Activated CD8-positive, alpha-beta T cell treated with anti-CD3 and anti-CD28 coated beads for 36 hours (primary cell): ENCODE data around the gene GRIPAP1. TPM values are rescaled to one million over a fixed set of nuclear protein-coding genes. Genes with fewer than 3 reads are reported as not detected.
A peak's percentile ranks its signal among the peaks of the same experiment; 100 is the strongest.

Experiments
- ATAC-seq: fragments of 200-7000 bp; cut with Tn5 transposase; one replicate; pipeline ENCODE4 v1.10.0; 2021; ENCODE audit warnings: mild to moderate bottlenecking, moderate library complexity
- CTCF ChIA-PET: fragments of 350-600 bp; sonication (Branson Sonifier 250); formaldehyde crosslinking; loops from one replicate; lab custom pipeline; 2021; ENCODE audit warnings: antibody characterized with exemption; lab: Charles Lee
- POLR2A ChIA-PET: fragments of 350-600 bp; sonication (Branson Sonifier 250); formaldehyde crosslinking; loops from one replicate; lab custom pipeline; 2021; ENCODE audit warnings: antibody characterized with exemption; lab: Charles Lee
- DNase-seq: peaks from one replicate; pipeline ENCODE4 v3.0.0-alpha.2; 2020
- H3K27ac Mint-ChIP-seq: one replicate; pipeline ENCODE4 v1.8.0; 2021; ENCODE audit warnings: mild to moderate bottlenecking, mixed read lengths
- H3K27me3 Mint-ChIP-seq: one replicate; pipeline ENCODE4 v1.8.0; 2021; ENCODE audit warnings: mixed read lengths
- H3K36me3 Mint-ChIP-seq: one replicate; pipeline ENCODE4 v1.8.0; 2021; ENCODE audit warnings: low read depth, mixed read lengths
- H3K4me1 Mint-ChIP-seq: one replicate; pipeline ENCODE4 v1.8.0; 2021; ENCODE audit warnings: low read depth, mixed read lengths
- H3K4me3 Mint-ChIP-seq: one replicate; pipeline ENCODE4 v1.8.0; 2021; ENCODE audit warnings: mild to moderate bottlenecking, moderate library complexity, mixed read lengths
- H3K9me3 Mint-ChIP-seq: one replicate; pipeline ENCODE4 v1.8.0; 2021; ENCODE audit warnings: mixed read lengths
- intact Hi-C: fragments of 100-400 bp; cut with micrococcal nuclease; formaldehyde crosslinking; loops from one replicate; pipeline ENCODE4 v1.10.0; 2022
- total RNA-seq, 2 experiments: library from RNA; stranded (reverse); gene quantifications; one replicate each; pipeline ENCODE4 v1.2.3, GENCODE V29; 2021
- TF ChIP-seq, protein P1 (sequence below): fragments of 200-600 bp; IDR thresholded peaks from one replicate; pipeline ENCODE4 v1.8.0; 2022; ENCODE audit warnings: antibody characterized with exemption, mild to moderate bottlenecking

Gene GRIPAP1
- total RNA-seq, 2 experiments from 2014 or later: 64.3 to 67.7 TPM

GRCh38 chrX:48945517-48946348 lies 56.3 kb downstream of the GRIPAP1 start:
- ATAC-seq (peak; percentile 27), DNase-seq (peak; percentile 67)
- H3K27ac Mint-ChIP-seq: peak overlapping the region; percentile 39
- H3K4me3 Mint-ChIP-seq: no peak overlapping the region
- H3K36me3 Mint-ChIP-seq: peaks cover 31% of the 10 kb centered on the region
- CTCF ChIA-PET: interaction anchor here (0.6 to 1.8 kb wide), 13 partner anchors 9 to 474 kb away, joined by 3 to 18 read pairs (median 3); partner anchors contain the start of genes GRIPAP1, PQBP1 and TIMM17B
- no peaks in the 10 kb centered on the region for H3K27me3 Mint-ChIP-seq
- peaks cover 52% of the 10 kb centered on the region for H3K4me1 Mint-ChIP-seq
- POLR2A ChIA-PET: interaction anchor here (1.1 to 11.3 kb wide), 5 partner anchors 10 to 48 kb away, joined by 5 to 176 read pairs (median 8); partner anchors contain the start of genes OTUD5, PQBP1, SLC35A2 and TIMM17B
- H3K9me3 Mint-ChIP-seq: no peaks in the 10 kb centered on the region
- TF ChIP-seq, protein P1, sequence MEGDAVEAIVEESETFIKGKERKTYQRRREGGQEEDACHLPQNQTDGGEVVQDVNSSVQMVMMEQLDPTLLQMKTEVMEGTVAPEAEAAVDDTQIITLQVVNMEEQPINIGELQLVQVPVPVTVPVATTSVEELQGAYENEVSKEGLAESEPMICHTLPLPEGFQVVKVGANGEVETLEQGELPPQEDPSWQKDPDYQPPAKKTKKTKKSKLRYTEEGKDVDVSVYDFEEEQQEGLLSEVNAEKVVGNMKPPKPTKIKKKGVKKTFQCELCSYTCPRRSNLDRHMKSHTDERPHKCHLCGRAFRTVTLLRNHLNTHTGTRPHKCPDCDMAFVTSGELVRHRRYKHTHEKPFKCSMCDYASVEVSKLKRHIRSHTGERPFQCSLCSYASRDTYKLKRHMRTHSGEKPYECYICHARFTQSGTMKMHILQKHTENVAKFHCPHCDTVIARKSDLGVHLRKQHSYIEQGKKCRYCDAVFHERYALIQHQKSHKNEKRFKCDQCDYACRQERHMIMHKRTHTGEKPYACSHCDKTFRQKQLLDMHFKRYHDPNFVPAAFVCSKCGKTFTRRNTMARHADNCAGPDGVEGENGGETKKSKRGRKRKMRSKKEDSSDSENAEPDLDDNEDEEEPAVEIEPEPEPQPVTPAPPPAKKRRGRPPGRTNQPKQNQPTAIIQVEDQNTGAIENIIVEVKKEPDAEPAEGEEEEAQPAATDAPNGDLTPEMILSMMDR: peak; percentile 69
- intact Hi-C loops: no loop called here

GRCh38 chrX:48942895-48943294 lies 59.2 kb downstream of the GRIPAP1 start:
- ATAC-seq: no peak
- CTCF ChIA-PET: interaction anchor here (0.9 to 1.8 kb wide), 3 partner anchors 10 to 141 kb away, joined by 3 to 5 read pairs (median 3); partner anchors contain the start of gene HDAC6
- intact Hi-C loops: no loop called here
- DNase-seq: no peak
- Mint-ChIP-seq H3K4me3 (peak overlapping the region; percentile 50), H3K4me1 (peaks cover 73% of the 10 kb centered on the region), H3K27ac (peak overlapping the region; percentile 95), H3K36me3 (peaks cover 38% of the 10 kb centered on the region), H3K9me3 (no peaks in the 10 kb centered on the region), H3K27me3 (no peaks in the 10 kb centered on the region)
- POLR2A ChIA-PET: interaction anchor here (1.0 to 11.3 kb wide), 10 partner anchors 10 to 311 kb away, joined by 3 to 176 read pairs (median 7); partner anchors contain the start of genes OTUD5, PIM2, PQBP1 and SLC35A2
- TF ChIP-seq, protein P1: no peak

DNA sequence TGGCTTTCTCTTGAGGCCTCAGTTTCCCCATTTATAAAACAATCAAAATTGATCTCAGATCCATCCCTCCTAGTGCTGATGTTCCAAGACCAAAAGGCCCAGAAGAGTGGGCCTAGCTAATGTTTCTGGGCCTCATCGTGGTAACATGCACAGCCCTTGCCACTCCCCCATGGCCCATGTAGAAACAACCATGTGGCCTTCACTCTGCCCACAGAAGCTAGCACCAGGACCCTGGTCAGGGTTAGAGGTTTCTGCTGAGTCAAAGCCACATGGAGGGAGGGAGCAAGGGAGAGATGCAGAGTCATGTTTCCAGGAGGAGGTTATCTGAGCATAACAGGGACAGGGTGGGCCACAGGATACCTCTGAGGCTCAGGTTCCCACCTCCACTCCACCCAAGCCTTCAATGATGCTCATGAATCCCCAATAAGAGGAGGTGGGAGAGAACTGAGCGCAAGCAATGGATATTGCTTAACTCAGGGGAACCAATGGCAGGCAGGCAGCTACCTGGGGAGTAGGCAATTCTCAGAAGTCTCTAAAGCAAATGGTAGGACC lies 61.6 kb downstream of the GRIPAP1 start:
- DNase-seq (peak; percentile 47), ATAC-seq (no peak)
- peaks cover 79% of the 10 kb centered on the region for H3K4me1 Mint-ChIP-seq
- ChIA-PET POLR2A (interaction anchor here (0.7 to 11.3 kb wide), 7 partner anchors 11 to 43 kb away, joined by 3 to 176 read pairs (median 15); partner anchors contain the start of genes OTUD5, PIM2, PQBP1 and SLC35A2), CTCF (interaction anchor here (0.8 to 1.1 kb wide), 2 partner anchors 49 to 103 kb away, joined by 3 to 4 read pairs; partner anchors contain the start of gene TFE3)
- H3K9me3 Mint-ChIP-seq: no peaks in the 10 kb centered on the region
- TF ChIP-seq, protein P1: no peak
- intact Hi-C loops: no loop called here
- no peaks in the 10 kb centered on the region for H3K27me3 Mint-ChIP-seq
- H3K27ac Mint-ChIP-seq: peak overlapping the region; percentile 95
- peak overlapping the region; percentile 68 for H3K4me3 Mint-ChIP-seq
- H3K36me3 Mint-ChIP-seq: peaks cover 51% of the 10 kb centered on the region

DNA sequence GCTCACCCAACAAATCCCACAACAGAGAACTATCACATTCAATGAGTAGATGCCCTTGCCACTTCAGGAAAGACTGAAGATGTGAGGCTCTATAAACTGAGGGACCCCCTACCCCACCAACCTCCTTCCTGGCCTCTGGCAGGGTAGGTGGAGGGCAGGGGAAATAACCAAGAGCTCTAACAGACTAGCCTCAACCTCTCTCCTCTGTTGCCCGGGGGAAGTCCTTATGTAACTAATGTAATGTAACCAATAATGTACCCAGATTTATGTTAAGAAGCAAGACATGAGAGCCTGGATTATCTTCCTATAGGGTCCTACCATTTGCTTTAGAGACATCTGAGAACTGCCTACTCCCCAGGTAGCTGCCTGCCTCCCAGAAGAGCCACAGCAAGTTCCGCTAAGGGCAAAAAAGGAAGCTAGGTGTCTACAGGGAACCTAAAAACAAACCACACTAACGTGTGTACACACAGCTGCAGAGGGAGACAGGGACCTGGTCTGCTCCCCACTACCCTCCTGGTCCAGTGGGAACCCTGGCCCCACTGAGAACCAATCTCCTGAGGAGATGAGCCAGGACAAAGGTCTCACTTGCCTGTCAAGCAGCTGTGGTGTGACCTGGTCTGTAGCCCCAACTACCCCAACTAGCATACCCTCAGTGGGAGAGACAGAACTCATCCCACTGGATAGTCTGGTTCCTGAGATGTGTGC lies 62.4 kb downstream of the GRIPAP1 start:
- peaks cover 85% of the 10 kb centered on the region for H3K4me1 Mint-ChIP-seq
- intact Hi-C loops: loop anchor here (5.0 kb wide), 1 partner anchor 137 kb away; the partner anchor contains the start of gene HDAC6
- TF ChIP-seq, protein P1: no peak
- peak; percentile 3 for ATAC-seq
- POLR2A ChIA-PET: interaction anchor here (0.8 to 11.3 kb wide), 7 partner anchors 12 to 334 kb away, joined by 3 to 176 read pairs (median 15); partner anchors contain the start of genes OTUD5, PIM2, PQBP1 and SLC35A2
- H3K4me3 Mint-ChIP-seq: peak overlapping the region; percentile 68
- no peaks in the 10 kb centered on the region for H3K9me3 Mint-ChIP-seq
- no peak for DNase-seq
- no peaks in the 10 kb centered on the region for H3K27me3 Mint-ChIP-seq
- H3K27ac Mint-ChIP-seq: peak overlapping the region; percentile 95
- CTCF ChIA-PET: interaction anchor here (0.7 to 1.5 kb wide), 3 partner anchors 23 to 48 kb away, joined by 3 to 5 read pairs (median 4); no protein-coding TSS in a partner anchor
- peaks cover 59% of the 10 kb centered on the region for H3K36me3 Mint-ChIP-seq
